ENCODE measurements around the gene NSMCE4A. TPM values are rescaled to one million over a fixed set of nuclear protein-coding genes. Genes with fewer than 3 reads are reported as not detected.
"Not testable (repeated sequence)": the region's sequence is repeated elsewhere in the genome, so short reads cannot be mapped to it uniquely, and the experiment has no call there.

Gene NSMCE4A
- total RNA-seq, 2 experiments from 2014 or later, result 63.5 to 69.4 TPM

DNA sequence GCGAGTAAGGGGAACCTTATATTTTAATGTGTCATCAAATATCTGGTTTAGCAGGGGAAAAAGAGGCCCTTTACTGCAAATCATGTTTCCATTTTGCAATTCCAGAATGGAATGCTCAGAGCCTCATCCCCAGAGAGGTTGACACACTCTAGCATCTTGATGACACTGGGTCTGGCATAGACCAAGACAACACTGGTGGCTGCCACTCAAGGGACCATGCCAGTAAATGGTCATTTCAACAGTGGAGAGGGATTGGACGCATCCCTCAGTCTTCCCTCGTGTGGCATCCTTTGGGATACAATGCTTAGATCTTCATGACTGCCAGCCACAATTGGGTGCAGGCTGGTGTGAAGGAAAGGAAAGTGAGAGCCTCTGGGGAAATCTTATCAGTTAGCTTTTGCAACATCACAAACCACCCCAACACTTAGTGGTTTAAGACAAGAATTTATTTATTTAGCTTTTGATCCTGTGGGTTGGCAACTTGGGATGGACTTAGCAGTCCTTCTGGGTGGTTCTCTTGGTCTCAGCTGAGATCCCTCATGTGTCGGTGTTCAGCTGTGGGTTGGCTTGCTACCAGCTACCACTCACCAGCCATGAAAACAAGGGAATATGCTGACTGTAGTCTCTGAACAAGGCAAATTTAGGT, 35.5 kb upstream of the NSMCE4A start:
- DNase-seq, result no peak
- Mint-ChIP-seq H3K36me3 (ENCODE audit: low read depth) (no peaks in the 10 kb centered on the region), H3K27ac (no peak overlapping the region), H3K27me3 (no peaks in the 10 kb centered on the region), H3K4me3 (no peak overlapping the region), H3K9me3 (no peaks in the 10 kb centered on the region), H3K4me1 (no peaks in the 10 kb centered on the region)
- ChIA-PET POLR2A (no interaction called here), CTCF (no interaction called here)

DNA sequence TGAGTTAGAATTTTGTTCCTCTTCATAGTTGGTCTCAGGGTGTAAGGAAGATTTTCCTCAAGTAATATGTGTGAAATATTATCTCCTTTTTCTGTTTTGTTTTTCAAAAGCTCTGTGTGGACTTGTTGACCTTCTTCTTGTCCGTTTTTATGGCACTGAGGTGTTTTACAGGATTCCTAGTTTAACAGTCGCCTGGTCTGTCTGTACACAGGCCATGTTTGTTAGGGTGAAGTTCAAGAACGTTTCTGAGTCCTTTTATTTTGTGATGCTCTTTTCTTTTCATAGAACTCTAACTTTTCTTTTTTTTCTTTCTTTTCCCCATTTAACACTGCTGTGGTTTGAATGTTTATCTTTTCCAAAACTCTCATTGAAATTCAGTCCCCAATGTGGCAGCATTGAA, 32.4 kb upstream of the NSMCE4A start:
- no peak overlapping the region for H3K27ac Mint-ChIP-seq
- peaks cover 8% of the 10 kb centered on the region for H3K9me3 Mint-ChIP-seq
- ChIA-PET POLR2A (no interaction called here), CTCF (no interaction called here)
- H3K36me3 Mint-ChIP-seq (ENCODE audit: low read depth), result no peaks in the 10 kb centered on the region
- no peaks in the 10 kb centered on the region for H3K27me3 Mint-ChIP-seq
- DNase-seq, result no peak
- no peak overlapping the region for H3K4me3 Mint-ChIP-seq
- H3K4me1 Mint-ChIP-seq, result no peaks in the 10 kb centered on the region

DNA sequence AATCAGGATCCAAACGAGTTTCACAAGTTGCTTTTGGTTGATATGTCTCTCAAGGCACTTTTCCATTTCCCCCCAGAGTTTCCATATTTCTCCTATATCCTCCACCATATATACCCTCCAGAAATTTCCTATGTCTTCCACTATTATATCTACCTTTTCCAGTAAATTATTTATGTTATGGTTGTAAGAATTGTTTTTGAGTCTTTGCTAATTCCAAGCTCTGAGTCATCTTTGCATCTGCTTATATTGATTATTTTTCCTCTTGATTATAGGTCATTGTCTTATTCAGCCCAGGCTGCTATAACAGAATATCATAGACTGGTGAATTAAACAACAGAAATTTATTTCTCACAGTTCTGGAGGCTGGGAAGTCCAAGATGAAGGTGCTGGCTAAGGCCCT, 26.7 kb upstream of the NSMCE4A start:
- DNase-seq, result no peak
- no peak overlapping the region for H3K27ac Mint-ChIP-seq
- ChIA-PET CTCF (no interaction called here), POLR2A (no interaction called here)
- H3K4me1 Mint-ChIP-seq, result no peaks in the 10 kb centered on the region
- H3K9me3 Mint-ChIP-seq, result peaks cover 24% of the 10 kb centered on the region
- no peaks in the 10 kb centered on the region for H3K27me3 Mint-ChIP-seq
- no peak overlapping the region for H3K4me3 Mint-ChIP-seq
- peaks cover 2% of the 10 kb centered on the region for H3K36me3 Mint-ChIP-seq (ENCODE audit: low read depth)

DNA sequence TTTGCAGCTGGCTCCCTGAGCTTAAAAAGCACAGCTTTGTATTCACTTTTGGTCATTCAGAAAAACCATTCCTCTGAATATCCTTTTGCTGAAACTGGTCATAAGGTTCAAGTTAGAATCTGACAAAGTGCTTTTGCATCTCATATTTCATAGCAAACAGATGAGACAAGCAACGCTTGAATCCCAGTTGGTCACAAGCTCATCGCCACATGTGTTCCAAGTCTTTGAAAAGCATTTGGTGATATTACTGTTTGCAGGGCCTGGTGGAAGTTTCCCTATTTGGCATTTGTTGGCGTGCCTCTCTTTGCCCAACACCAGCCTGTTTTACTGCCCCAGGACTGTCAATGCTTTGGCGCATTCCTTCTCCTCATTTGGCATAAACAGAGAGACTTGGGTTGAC, 24.3 kb upstream of the NSMCE4A start:
- H3K27me3 Mint-ChIP-seq, result peaks cover 2% of the 10 kb centered on the region
- ChIA-PET POLR2A (no interaction called here), CTCF (no interaction called here)
- DNase-seq, result no peak
- H3K27ac Mint-ChIP-seq, result no peak overlapping the region
- no peaks in the 10 kb centered on the region for H3K4me1 Mint-ChIP-seq
- no peak overlapping the region for H3K4me3 Mint-ChIP-seq
- H3K36me3 Mint-ChIP-seq (ENCODE audit: low read depth), result peaks cover 2% of the 10 kb centered on the region
- peaks cover 22% of the 10 kb centered on the region for H3K9me3 Mint-ChIP-seq

DNA sequence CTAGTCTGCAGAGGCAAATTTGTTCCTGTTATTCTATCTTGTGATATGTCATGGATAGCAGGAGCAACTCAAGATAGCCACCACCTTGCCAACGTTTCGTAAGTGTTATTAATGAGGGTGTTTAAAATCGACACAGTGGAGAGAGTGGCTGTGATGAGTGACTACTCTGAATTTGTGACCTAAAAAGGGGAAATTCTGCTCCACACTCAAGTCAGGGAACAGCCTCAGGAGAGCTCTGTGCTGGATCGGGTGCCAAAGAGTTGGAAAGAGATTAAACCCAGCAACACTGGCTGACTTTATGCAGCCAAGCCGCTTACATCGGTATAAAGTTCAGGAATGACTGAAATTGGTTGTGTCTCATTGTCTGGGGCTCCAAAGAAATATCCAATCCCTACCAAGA, 23.4 kb upstream of the NSMCE4A start:
- DNase-seq, result no peak
- Mint-ChIP-seq H3K9me3 (peaks cover 21% of the 10 kb centered on the region), H3K27ac (no peak overlapping the region), H3K27me3 (peaks cover 10% of the 10 kb centered on the region), H3K36me3 (ENCODE audit: low read depth) (peaks cover 2% of the 10 kb centered on the region), H3K4me1 (no peaks in the 10 kb centered on the region), H3K4me3 (no peak overlapping the region)
- CTCF ChIA-PET, result no interaction called here
- POLR2A ChIA-PET, result no interaction called here

DNA sequence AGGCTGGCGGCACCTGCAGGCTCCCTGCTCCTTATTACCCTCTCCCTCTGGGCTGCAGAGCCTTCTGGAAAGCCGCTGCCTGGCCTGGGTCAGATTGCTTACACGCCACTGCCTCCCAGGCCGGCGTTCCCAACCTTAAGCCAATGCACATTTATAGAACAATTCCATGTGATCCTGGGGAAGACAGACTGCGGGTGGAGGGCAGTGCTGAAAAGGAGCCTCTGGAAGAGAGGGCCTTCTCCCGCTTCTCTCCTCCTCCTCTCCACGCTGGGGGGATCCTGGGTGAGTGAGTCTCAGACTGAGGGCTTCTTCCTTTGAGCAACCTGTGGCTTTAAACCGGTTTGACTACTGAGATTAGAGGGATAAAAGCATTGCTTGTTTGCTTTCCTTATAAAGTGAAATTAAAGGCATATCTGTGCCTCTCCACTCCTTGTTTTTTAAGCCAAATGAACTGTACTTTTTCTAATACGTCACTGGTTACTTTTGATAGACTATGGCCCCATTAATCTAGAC, 19.5 kb upstream of the NSMCE4A start:
- Mint-ChIP-seq H3K27ac (no peak overlapping the region), H3K9me3 (no peaks in the 10 kb centered on the region), H3K4me3 (no peak overlapping the region), H3K4me1 (peaks cover 2% of the 10 kb centered on the region), H3K36me3 (ENCODE audit: low read depth) (no peaks in the 10 kb centered on the region), H3K27me3 (peaks cover 13% of the 10 kb centered on the region)
- ChIA-PET POLR2A (no interaction called here), CTCF (no interaction called here)
- no peak for DNase-seq

DNA sequence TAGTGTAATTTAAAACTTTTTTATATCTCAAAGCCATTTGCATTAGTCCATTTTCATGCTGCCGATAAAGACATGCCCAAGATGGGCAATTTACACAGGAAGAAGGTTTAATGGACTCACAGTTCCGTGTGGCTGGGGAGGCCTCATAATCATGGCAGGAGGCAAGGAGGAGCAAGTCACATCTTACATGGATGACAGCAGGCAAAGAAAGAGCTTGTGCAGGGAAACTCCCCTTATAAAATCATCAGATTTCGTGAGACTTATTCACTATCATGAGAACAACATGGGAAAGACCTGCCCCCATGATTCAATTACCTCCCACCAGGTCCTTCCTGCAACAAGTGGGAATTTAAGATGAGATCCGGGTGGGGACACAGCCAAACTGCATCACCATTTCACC, 16.7 kb upstream of the NSMCE4A start:
- DNase-seq; H3K4me3 Mint-ChIP-seq; POLR2A ChIA-PET; CTCF ChIA-PET; H3K9me3 Mint-ChIP-seq; H3K27ac Mint-ChIP-seq; H3K36me3 Mint-ChIP-seq (ENCODE audit: low read depth); H3K4me1 Mint-ChIP-seq: not testable (repeated sequence)
- peaks cover 13% of the 10 kb centered on the region for H3K27me3 Mint-ChIP-seq

DNA sequence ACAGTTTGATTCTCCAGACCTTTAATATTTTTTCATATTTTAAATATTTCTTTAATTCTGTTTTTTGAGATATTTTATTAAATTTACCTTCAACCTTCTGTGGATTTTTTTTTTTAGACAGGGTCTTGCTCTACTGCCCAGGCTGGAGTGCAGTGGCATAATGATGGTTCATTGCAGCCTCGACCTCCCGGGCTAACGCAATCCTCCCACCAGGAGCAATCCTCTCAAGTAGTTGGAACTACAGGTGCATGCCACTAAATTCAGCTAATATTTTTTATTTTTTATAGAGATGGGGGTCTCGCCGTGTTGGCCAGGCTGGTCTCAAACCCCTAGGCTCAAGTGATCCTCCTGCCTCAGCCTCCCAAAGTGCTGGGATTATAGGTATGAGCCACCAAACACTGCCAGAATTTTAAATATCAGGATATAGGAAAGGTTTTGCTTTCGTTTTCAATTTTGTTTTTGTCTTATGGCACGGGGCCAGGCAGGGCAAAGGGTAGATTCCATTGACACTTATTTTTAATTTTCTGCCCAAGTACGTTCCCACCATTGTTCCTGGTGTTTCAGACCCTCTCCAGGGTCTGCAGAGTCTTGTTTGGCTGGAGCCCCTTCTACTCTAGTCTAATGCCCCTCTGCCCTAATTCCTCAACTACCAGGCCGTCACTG, 15.1 kb upstream of the NSMCE4A start:
- ChIA-PET CTCF (interaction anchor here (0.6 kb wide), 1 partner anchor 17 kb away, joined by 3 read pairs; no protein-coding TSS in a partner anchor), POLR2A (no interaction called here)
- peaks cover 5% of the 10 kb centered on the region for H3K9me3 Mint-ChIP-seq
- DNase-seq, result no peak
- no peak overlapping the region for H3K27ac Mint-ChIP-seq
- no peaks in the 10 kb centered on the region for H3K36me3 Mint-ChIP-seq (ENCODE audit: low read depth)
- H3K4me3 Mint-ChIP-seq, result no peak overlapping the region
- H3K4me1 Mint-ChIP-seq, result peaks cover 2% of the 10 kb centered on the region
- peaks cover 13% of the 10 kb centered on the region for H3K27me3 Mint-ChIP-seq

DNA sequence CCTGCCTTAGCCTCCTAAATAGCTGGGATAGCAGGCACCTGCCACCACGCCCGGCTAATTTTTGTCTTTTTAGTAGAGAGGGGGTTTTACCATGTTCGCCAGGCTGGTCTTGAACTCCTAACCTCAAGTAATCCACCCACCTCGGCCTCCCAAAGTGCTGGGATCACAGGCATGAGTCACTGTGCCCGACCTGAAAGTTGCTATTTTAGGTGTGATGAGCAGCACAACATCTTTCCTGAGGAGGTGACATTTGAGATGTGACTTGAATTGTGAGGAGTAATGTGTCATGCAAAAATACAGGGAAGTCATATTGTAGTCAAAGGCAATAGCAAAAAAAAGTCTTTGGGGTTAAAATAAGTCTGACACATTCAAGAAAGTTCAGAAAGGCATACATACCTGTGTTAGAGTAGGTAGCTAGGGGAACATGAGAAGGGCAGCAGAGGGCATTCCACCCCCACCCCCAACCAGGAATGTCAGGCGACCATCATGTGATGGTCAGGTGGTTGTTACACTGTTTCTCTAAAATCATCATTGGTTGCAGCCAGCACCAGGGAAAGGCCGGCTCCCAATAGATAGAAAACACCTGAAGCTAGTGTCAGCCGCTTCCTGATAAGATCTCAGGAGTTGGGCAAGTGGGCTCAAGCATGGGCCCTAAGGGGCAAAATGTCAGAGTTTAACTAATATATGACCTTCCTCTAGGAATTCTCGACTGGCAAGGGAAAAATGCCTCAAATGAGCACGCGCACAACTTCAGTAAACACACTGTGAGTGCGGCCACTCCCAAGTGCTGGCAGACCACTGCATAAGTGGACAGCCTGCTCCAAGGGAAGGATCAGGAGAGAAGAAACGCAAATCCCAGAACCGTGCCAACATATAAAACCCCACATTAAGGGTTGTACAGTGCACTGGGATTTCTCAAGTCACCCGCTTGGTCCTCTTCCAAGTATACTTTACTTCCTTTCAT, 13.6 kb upstream of the NSMCE4A start, which contains the start of gene TACC2:
Gene TACC2 (plus strand): TSS at position 803 of the 964 bp plus-strand sequence. CDS start 32,819 bp downstream, outside the sequence.
- DNase-seq, result no peak
- H3K27me3 Mint-ChIP-seq, result peaks cover 6% of the 10 kb centered on the region
- ChIA-PET POLR2A (no interaction called here), CTCF (no interaction called here)
- H3K4me1 Mint-ChIP-seq, result peaks cover 2% of the 10 kb centered on the region
- peaks cover 18% of the 10 kb centered on the region for H3K9me3 Mint-ChIP-seq
- H3K36me3 Mint-ChIP-seq (ENCODE audit: low read depth), result peaks cover 5% of the 10 kb centered on the region
- no peak within 1 kb of the TSS for H3K27ac Mint-ChIP-seq
- H3K4me3 Mint-ChIP-seq, result no peak within 1 kb of the TSS

DNA sequence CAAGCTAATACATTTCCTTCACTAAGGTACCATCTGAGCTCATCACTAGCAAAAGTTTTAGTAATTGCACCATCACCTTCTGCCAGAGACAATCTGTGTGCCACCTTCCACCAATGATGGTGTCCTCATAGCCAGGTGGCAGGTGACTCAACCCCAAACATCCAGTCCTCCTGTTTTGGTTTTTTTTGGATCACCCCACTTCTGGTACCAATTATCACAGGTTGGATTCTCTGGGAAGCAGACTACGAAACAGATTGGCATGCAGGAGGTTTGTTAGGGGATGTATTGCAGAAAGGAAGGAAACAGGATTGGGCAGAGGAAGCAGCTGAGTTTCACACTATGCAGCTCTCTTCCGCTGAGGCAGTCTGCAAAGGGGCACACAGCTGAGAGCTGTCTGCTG, 9.4 kb upstream of the NSMCE4A start:
- POLR2A ChIA-PET, result no interaction called here
- H3K9me3 Mint-ChIP-seq, result peaks cover 18% of the 10 kb centered on the region
- H3K4me1 Mint-ChIP-seq, result no peaks in the 10 kb centered on the region
- CTCF ChIA-PET, result no interaction called here
- DNase-seq, result no peak
- peaks cover 5% of the 10 kb centered on the region for H3K36me3 Mint-ChIP-seq (ENCODE audit: low read depth)
- peaks cover 4% of the 10 kb centered on the region for H3K27me3 Mint-ChIP-seq
- no peak overlapping the region for H3K4me3 Mint-ChIP-seq
- H3K27ac Mint-ChIP-seq, result no peak overlapping the region

DNA sequence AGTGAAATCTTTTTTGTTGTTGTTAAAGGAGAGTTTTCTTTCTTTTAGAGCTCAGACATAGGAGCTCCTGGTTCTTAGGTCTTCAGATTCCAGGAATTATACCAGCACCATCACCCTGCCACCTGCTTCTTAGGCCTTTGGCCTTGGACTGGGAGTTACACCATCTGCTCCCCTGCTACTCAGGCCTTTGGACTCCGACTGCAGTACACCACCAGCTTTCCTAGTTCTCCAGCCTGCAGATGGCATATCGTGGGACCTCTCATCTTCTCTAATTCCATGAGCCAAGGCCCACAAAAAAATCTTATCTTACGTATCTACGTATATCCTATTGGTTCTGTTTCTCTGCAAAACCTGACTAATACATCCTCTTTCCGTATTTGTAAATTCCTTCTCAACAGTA, 8.8 kb upstream of the NSMCE4A start:
- ChIA-PET POLR2A (no interaction called here), CTCF (no interaction called here)
- Mint-ChIP-seq H3K4me1 (no peaks in the 10 kb centered on the region), H3K36me3 (ENCODE audit: low read depth) (peaks cover 5% of the 10 kb centered on the region), H3K4me3 (no peak overlapping the region), H3K27me3 (peaks cover 4% of the 10 kb centered on the region), H3K9me3 (peaks cover 18% of the 10 kb centered on the region), H3K27ac (no peak overlapping the region)
- DNase-seq, result no peak

DNA sequence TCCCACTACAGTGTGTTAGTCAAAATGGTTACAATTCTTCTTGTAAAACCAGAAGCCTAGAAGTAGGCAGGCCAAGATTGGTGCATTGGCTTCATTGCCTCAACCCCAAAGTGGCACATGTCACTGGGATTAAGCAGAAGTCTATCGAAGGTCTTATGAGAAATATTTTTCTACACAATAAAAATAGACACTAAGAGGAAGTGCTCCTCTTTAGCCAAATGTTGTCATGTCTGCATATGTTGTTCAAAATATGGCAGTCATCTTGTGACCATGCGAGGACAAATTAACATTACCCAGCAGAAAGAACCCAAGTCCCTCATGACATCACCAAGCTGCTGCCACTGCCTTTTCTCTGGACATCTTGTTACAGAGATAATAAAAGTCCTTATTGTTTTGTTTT, 6.3 kb upstream of the NSMCE4A start:
- no peak for DNase-seq
- no peak overlapping the region for H3K27ac Mint-ChIP-seq
- H3K36me3 Mint-ChIP-seq (ENCODE audit: low read depth), result peaks cover 5% of the 10 kb centered on the region
- ChIA-PET CTCF (no interaction called here), POLR2A (no interaction called here)
- H3K4me3 Mint-ChIP-seq, result no peak overlapping the region
- H3K9me3 Mint-ChIP-seq, result peaks cover 27% of the 10 kb centered on the region
- H3K27me3 Mint-ChIP-seq, result peaks cover 4% of the 10 kb centered on the region
- no peaks in the 10 kb centered on the region for H3K4me1 Mint-ChIP-seq

DNA sequence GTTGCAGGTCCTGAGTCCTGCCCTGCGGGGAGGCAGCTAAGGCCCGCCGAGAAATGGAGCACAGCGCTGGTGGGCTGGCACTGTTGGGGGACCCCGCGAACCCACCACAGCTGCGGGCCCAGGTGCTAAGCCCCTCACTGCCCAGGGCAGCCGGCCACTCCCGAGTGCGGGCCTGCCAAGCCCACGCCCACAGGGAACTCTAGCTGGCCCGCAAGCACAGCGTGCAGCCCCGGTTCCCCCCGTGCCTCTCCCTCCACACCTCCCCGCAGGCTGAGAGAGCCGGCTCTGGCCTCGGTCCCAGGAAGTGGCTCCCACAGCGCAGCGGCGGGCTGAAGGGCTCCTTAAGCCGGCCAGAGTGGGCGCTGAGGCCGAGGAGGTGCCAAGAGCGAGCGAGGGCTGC, 3.5 kb upstream of the NSMCE4A start:
- H3K4me1 Mint-ChIP-seq, result peaks cover 4% of the 10 kb centered on the region
- POLR2A ChIA-PET, result interaction anchor here (0.6 kb wide), 1 partner anchor 377 kb away, joined by 3 read pairs; no protein-coding TSS in a partner anchor
- CTCF ChIA-PET, result no interaction called here
- H3K36me3 Mint-ChIP-seq (ENCODE audit: low read depth), result peaks cover 3% of the 10 kb centered on the region
- no peak overlapping the region for H3K27ac Mint-ChIP-seq
- DNase-seq, result no peak
- H3K4me3 Mint-ChIP-seq, result no peak overlapping the region
- H3K27me3 Mint-ChIP-seq, result peaks cover 2% of the 10 kb centered on the region
- H3K9me3 Mint-ChIP-seq, result peaks cover 18% of the 10 kb centered on the region

All from activated CD4-positive, alpha-beta T cell treated with anti-CD3 and anti-CD28 coated beads, Interleukin-2, amount 10 ng/mL, durations not matched to agents 7 days and 5 days (primary cell).